ENCODE data around the gene PRRX2. TPM values are rescaled to one million over a fixed set of nuclear protein-coding genes. Genes with fewer than 3 reads are reported as not detected.
"Not testable (repeated sequence)": the region's sequence is repeated elsewhere in the genome, so short reads cannot be mapped to it uniquely, and the experiment has no call there.

Gene PRRX2
- polyA plus RNA-seq, 3 donors from 2014 or later: 0.18 TPM; not detected in 2

DNA sequence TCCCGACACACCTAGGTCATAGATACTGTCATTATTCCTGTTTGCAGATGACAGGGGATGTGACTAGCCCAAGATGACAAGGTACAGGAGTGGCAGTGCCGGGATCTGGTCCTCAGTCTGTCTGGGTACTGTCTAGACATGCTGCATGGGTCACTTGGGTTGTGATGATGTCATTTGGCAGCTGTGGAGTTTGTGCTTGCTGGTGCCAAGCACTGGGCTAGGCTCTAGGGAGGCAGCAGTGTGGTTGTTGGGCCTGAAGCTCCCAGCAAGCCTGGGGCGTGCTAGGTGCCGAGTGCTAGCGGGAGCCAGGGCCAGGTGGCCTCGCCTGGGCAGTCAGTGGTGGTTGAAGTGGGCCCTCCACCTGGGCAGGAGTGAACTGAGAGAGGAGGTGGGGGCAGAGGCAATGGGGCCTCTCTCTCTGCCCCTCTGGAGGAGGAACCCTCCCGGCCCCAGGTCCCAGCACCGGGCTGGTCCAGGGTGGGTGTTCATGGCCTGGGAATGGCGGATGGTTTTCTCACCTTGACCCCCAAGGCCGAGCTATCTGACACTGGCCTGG lies 14.7 kb upstream of the PRRX2 start:
- no peak overlapping the region for H3K4me3 Mint-ChIP-seq
- H3K4me1 Mint-ChIP-seq: no peaks in the 10 kb centered on the region
- no peak for DNase-seq
- H3K27me3 Mint-ChIP-seq (ENCODE audit: low read depth in 3 of 3): peaks cover 0 to 2% (median 0%) of the 10 kb centered on the region in 3 donors
- no peaks in the 10 kb centered on the region for H3K36me3 Mint-ChIP-seq
- no peak overlapping the region for H3K27ac Mint-ChIP-seq
- no peaks in the 10 kb centered on the region for H3K9me3 Mint-ChIP-seq

DNA sequence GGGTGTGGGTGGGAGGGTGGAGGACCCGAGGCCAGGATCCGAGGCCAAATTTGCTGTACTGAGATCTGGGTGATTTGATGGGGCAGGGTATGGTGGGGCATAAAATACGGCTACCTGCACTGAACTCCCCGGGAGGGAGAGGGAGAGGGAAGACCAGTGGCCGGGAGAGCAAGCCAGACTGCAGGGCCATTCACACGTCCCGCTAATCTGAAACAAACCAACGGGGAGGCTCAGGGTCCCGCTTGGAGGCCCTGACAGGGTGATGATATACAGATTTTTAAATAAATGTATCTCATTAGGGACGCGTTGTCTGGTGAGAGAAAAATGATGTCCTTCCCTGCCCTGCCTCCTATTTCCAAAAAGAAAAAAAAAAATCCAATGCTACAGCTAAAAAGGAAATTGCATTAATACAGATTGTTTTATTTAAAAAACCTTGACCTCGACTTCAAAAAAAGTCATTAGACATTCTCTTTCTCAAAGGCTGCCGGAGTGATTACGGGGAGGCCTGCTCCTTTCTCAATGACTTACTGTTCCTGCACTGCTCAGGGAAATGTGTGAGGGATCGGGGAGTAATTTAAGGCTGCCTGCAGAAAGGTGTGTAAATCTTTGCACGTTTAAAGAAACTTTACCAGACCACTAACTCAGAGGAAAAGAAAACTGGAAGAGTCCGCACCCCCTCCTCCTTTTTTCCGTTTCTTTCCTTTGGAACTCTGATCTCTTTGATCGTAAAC lies 11.5 kb upstream of the PRRX2 start:
- Mint-ChIP-seq H3K36me3 (no peaks in the 10 kb centered on the region), H3K27me3 (ENCODE audit: low read depth in 3 of 3) (peaks cover 0 to 2% (median 0%) of the 10 kb centered on the region in 3 donors), H3K9me3 (peaks cover 0 to 4% (median 0%) of the 10 kb centered on the region in 6 donors), H3K27ac (no peak overlapping the region), H3K4me1 (no peaks in the 10 kb centered on the region), H3K4me3 (no peak overlapping the region)
- no peak for DNase-seq

DNA sequence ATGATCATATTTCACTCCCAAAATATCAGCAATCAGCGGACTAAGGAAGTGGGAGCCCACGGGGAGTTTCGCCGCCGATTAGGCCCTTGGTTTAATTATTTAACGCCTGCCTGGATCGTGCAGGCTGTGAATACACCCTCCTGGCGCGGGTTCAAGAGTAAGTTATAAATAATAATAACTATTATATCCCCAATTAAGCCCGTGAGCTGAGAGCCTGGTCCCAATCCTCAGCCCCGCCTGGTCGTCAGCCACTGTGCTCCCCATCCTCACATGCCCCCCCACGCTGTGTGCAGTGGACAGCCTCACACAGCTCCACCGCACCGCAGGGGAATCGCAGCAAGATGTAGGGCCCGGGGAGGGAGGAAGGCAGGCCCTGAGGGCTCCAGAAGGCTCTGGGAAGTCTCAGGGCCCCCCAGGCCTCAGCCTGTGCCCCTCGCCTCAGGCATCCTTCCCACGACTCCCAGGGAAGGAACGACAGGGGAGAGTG lies 10.8 kb upstream of the PRRX2 start:
- peaks cover 0 to 2% (median 0%) of the 10 kb centered on the region in 3 donors for H3K27me3 Mint-ChIP-seq (ENCODE audit: low read depth in 3 of 3)
- DNase-seq: no peak
- no peaks in the 10 kb centered on the region for H3K4me1 Mint-ChIP-seq
- peaks cover 0 to 4% (median 0%) of the 10 kb centered on the region in 6 donors for H3K9me3 Mint-ChIP-seq
- H3K36me3 Mint-ChIP-seq: no peaks in the 10 kb centered on the region
- H3K27ac Mint-ChIP-seq: no peak overlapping the region
- H3K4me3 Mint-ChIP-seq: no peak overlapping the region

DNA sequence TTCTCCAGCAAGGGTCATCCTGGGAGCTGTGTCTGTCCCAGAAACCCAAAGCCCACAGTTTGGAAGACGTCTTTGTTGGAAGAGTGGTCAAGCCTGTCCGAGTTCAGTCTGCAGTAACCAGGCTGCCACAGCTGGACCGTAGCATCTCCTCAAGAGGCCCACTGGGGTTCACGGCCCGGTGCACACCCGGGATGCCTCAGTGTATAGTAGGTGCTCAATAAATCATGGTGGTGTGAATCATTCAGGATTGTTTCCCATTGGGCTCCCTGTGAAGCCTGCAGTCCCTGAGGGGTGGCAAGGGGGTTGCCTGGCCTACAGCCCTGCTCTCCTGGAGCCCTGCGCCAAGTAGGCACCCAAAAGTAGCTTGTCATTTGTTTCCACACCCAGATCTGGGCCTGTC lies 10.3 kb upstream of the PRRX2 start:
- Mint-ChIP-seq H3K4me1 (no peaks in the 10 kb centered on the region), H3K27me3 (ENCODE audit: low read depth in 3 of 3) (peaks cover 0 to 1% (median 0%) of the 10 kb centered on the region in 3 donors), H3K27ac (no peak overlapping the region), H3K36me3 (no peaks in the 10 kb centered on the region), H3K9me3 (peaks cover 0 to 4% (median 0%) of the 10 kb centered on the region in 6 donors), H3K4me3 (no peak overlapping the region)
- no peak for DNase-seq

DNA sequence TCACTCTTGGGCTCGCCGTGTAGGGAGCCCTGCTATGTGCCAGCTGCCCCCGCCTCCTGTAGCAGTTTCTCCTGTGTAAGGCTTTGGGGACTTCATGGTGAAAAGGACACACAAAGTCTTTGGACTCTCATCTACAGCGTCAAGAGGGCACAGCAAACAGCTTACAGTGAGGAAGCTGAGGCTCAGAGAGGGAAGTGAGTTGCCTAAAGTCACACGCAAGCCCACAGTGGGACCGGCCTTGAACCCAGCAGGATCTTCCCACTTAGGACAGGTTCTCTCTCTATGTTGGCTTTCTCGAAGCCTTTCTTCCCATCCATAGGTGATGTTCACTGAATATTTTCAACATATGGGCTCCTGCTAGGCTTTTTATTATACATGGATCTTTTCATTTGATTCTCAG lies 9.8 kb upstream of the PRRX2 start:
- DNase-seq: no peak
- Mint-ChIP-seq H3K9me3 (peaks cover 0 to 4% (median 0%) of the 10 kb centered on the region in 6 donors), H3K27me3 (ENCODE audit: low read depth in 3 of 3) (peaks cover 0 to 1% (median 0%) of the 10 kb centered on the region in 3 donors), H3K27ac (no peak overlapping the region), H3K4me1 (no peaks in the 10 kb centered on the region), H3K4me3 (no peak overlapping the region), H3K36me3 (no peaks in the 10 kb centered on the region)

DNA sequence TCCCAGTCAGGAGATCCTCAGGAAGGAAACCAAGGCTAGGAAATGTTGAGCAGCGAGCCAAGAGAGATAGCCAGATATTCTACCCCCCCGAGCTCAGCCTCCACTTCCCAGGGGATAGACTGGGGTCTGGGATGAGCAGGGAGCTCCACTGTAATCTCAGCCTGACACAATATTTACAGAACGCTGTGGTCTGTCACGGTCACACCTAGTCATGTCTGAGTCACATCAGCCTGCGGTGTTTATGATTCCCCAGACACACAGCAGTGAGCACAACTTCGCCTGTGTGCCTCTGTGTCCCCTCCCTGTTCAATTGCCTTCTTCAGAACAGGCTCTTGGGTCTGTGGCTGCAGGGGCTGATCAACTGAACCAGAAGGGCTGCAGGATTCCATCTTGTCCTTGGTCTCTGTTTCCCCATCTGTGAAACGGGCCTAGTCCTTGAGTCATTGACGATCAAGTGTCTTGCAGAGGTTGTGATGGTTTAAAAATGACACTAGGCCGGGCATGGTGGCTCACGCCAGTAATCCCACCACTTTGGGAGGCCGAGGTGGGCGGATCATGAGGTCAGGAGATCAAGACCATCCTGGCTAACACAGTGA lies 8.6 kb upstream of the PRRX2 start:
- Mint-ChIP-seq H3K4me1 (no peaks in the 10 kb centered on the region), H3K27me3 (ENCODE audit: low read depth in 3 of 3) (peaks cover 0 to 3% (median 0%) of the 10 kb centered on the region in 3 donors), H3K27ac (no peak overlapping the region), H3K36me3 (no peaks in the 10 kb centered on the region), H3K9me3 (peaks cover 0 to 4% (median 0%) of the 10 kb centered on the region in 6 donors), H3K4me3 (no peak overlapping the region)
- no peak for DNase-seq

DNA sequence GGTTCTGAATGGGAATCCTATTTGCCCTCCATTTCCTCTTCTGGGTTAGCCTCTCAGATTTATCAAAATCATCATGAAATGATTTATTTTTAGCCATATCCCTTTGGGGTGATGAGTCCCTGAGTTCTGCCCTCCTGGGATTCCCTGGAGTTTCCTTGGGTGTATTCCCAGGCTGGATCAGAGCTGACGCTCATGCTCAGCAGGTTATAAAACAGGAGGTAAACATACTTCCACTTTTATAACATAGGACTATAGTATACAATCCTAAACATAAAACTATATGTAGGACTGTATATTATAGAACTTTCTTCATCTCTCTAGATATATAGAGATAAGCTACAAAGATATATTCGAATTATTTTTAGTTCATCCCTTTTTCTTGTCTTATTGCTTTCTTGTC lies 4.4 kb upstream of the PRRX2 start:
- no peak for DNase-seq
- H3K27ac Mint-ChIP-seq: no peak overlapping the region
- no peaks in the 10 kb centered on the region for H3K36me3 Mint-ChIP-seq
- peaks cover 0 to 9% (median 3%) of the 10 kb centered on the region in 3 donors for H3K27me3 Mint-ChIP-seq (ENCODE audit: low read depth in 3 of 3)
- H3K4me3 Mint-ChIP-seq: no peak overlapping the region
- H3K9me3 Mint-ChIP-seq: peaks cover 0 to 2% (median 0%) of the 10 kb centered on the region in 6 donors
- peaks cover 0 to 3% of the 10 kb centered on the region in 2 donors for H3K4me1 Mint-ChIP-seq

DNA sequence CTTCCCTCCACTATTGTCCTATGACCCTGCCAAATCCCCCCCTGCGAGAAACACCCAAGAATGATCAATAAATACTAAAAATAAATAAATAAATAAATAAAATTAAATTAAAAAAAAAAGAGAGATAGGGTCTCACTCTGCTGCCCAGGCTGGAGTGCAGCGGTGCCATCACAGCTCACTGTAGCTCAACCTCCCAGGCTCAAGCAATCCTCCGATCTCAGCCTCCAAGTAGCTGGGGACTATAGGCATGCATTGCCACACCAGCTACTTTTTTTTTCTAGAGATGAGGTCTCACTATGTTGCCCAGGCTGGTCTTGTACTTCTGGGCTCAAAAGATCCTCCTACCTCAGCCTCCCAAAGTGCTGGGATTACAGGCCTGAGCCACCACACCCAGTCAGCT lies 3.2 kb upstream of the PRRX2 start:
- DNase-seq; H3K9me3 Mint-ChIP-seq; H3K27ac Mint-ChIP-seq; H3K27me3 Mint-ChIP-seq (ENCODE audit: low read depth in 3 of 3); H3K4me1 Mint-ChIP-seq; H3K36me3 Mint-ChIP-seq; H3K4me3 Mint-ChIP-seq: not testable (repeated sequence)

DNA sequence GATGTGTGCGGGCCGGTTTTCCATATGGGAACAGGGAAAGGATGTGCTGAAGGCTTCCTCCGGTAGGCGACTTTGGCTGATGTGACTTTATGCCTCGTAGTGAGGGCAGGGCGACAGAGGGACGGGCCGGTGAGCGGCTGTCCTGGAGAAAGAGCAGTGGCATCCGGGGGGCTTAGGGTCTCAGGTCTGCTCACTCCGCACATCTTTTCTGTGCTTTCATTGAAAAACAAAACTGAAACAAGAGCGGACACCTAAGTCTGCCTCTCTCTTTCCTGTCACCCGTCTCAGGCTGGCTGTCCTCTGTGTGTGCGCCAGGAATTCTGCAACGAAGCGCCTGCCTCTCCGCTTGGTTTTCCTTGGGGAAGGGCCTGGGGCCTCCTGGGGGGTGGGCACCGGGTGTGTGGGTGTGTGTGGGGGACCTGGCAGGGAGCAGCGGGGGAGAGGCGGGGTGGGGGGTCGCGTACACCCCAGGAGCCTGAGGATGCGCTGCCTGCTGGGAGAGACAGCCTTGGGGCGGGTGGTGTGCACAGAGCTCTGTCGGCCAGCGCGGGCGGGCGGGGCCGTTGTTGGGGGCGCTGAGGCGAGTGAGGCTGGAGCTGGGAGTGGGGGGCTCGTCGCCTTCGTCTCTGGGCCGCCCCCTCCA lies 580 bp upstream of the PRRX2 start:
- Mint-ChIP-seq H3K9me3 (no peaks in the 10 kb centered on the region), H3K4me1 (peaks cover 0 to 3% of the 10 kb centered on the region in 2 donors), H3K27ac (peak overlapping the region in 1 of 6 donors; percentile 40), H3K27me3 (ENCODE audit: low read depth in 3 of 3) (peaks cover 7 to 13% (median 7%) of the 10 kb centered on the region in 3 donors), H3K4me3 (peak overlapping the region; percentile 58 to 82 (median 72)), H3K36me3 (no peaks in the 10 kb centered on the region)
- DNase-seq: no peak

DNA sequence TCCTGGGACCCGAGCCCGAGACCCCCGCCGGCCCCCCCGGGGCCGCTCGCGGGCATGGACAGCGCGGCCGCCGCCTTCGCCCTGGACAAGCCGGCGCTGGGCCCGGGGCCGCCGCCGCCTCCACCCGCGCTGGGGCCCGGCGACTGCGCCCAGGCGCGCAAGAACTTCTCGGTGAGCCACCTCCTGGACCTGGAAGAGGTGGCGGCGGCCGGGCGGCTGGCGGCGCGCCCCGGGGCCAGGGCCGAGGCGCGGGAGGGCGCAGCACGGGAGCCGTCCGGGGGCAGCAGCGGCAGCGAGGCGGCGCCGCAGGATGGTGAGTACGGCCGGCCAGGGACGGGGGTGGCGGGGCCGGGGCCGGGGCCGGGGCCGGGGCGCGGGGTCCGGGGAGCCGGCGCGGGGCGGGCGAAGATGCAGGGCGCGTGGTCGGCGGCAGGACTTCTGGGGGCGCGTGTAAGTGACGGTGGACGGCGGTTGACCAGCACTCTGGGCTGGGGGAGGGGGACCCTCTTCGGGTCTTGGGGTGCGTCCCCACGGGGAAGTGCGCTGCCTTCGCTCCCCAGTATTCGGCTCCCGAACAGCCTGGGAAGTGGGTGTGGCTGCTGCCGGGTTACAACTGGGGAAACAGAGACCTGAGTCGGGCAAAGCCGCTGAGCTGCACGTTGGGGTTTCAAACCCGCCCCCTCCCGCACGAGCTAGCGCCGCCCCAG lies 520 bp downstream of the PRRX2 start:
- no peak for DNase-seq

DNA sequence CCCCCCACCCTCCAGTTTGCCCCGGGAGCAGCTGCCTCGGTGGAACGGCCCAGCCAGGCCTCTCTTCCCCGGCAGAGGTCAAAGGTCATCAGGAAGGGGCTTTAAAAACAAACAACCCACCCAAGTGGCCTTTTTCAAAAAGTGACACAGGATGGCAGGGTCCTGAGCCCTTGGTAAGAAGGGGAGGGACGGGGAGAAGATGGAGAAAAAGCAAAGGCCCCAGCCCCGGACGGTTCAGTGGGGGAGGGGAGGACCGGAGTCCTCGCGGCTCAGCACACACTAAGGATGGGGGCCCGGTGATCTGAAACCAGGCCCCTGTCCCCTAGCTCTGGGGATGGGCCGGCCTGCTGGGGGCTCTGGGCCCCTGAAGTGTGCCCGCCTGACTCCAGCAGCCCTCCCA lies 1.1 kb downstream of the PRRX2 start:
- Mint-ChIP-seq H3K4me3 (no peak overlapping the region), H3K9me3 (no peaks in the 10 kb centered on the region), H3K36me3 (no peaks in the 10 kb centered on the region), H3K4me1 (peaks cover 0 to 3% of the 10 kb centered on the region in 2 donors), H3K27me3 (ENCODE audit: low read depth in 3 of 3) (peaks cover 7 to 9% (median 8%) of the 10 kb centered on the region in 3 donors), H3K27ac (no peak overlapping the region)
- DNase-seq: no peak

More for the DNA sequence above, 520 bp downstream of the PRRX2 start:
- H3K9me3 Mint-ChIP-seq: no peaks in the 10 kb centered on the region
- H3K36me3 Mint-ChIP-seq: no peaks in the 10 kb centered on the region
- peaks cover 7 to 9% (median 8%) of the 10 kb centered on the region in 3 donors for H3K27me3 Mint-ChIP-seq (ENCODE audit: low read depth in 3 of 3)
- peaks cover 0 to 3% of the 10 kb centered on the region in 2 donors for H3K4me1 Mint-ChIP-seq
- H3K27ac Mint-ChIP-seq: no peak overlapping the region
- peak overlapping the region in 3 of 5 donors; percentile 27 to 46 (median 36) for H3K4me3 Mint-ChIP-seq

DNA sequence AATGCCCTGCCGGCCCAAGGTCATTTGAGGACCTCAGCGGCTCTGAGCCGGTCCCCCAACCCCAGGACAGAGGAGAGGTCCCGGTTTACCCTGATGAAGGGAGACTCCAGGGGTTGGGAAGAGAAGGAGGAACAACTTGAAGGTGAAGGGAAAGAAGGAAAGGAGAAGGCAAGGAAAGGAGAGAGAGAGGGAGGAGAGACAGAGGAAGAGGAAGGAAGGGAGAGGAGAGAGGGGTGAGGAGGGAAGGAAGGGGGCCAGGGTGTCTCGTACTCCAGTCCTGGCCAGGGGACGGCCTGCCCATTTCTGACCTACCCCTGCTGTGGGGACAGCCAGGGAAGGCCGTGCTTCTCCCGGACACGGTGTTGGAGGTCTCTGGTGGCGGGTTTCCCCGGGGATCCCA lies 1.9 kb downstream of the PRRX2 start:
- peaks cover 7 to 9% (median 8%) of the 10 kb centered on the region in 3 donors for H3K27me3 Mint-ChIP-seq (ENCODE audit: low read depth in 3 of 3)
- H3K9me3 Mint-ChIP-seq: no peaks in the 10 kb centered on the region
- no peak overlapping the region for H3K4me3 Mint-ChIP-seq
- H3K27ac Mint-ChIP-seq: no peak overlapping the region
- peaks cover 0 to 3% of the 10 kb centered on the region in 2 donors for H3K4me1 Mint-ChIP-seq
- no peaks in the 10 kb centered on the region for H3K36me3 Mint-ChIP-seq
- DNase-seq: no peak

DNA sequence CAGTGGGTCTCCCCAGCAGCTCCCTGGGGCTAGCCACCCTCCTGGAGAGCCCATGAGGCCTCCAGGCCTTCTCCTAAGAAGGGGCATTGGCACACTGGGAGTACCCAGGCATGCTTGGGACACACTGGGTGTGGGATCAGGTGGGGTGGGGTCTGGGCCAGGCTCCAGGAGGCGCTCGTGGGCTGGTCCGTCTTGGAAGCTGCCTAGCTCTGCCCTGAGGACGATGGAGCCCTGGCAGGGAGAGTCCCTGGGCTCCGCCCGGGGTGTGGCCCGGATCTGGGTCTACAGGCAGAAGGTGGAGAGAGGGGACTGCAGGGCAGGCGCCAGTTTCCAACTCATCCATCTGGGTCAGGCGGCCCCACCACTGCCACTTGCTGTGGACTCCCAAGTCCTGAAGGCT lies 2.4 kb downstream of the PRRX2 start:
- Mint-ChIP-seq H3K4me1 (peaks cover 0 to 3% of the 10 kb centered on the region in 2 donors), H3K4me3 (no peak overlapping the region), H3K9me3 (no peaks in the 10 kb centered on the region), H3K27me3 (ENCODE audit: low read depth in 3 of 3) (peaks cover 7 to 9% (median 8%) of the 10 kb centered on the region in 3 donors), H3K27ac (no peak overlapping the region), H3K36me3 (no peaks in the 10 kb centered on the region)
- no peak for DNase-seq

Data from immature natural killer cell (primary cell).